ENCODE data around the gene SCYGR7. TPM values are rescaled to one million over a fixed set of nuclear protein-coding genes. Genes with fewer than 3 reads are reported as not detected.
"Not testable (repeated sequence)": the region's sequence is repeated elsewhere in the genome, so short reads cannot be mapped to it uniquely, and the experiment has no call there.

SCYGR7 gene
- total RNA-seq, 4 donors from 2014 or later, result not detected

DNA sequence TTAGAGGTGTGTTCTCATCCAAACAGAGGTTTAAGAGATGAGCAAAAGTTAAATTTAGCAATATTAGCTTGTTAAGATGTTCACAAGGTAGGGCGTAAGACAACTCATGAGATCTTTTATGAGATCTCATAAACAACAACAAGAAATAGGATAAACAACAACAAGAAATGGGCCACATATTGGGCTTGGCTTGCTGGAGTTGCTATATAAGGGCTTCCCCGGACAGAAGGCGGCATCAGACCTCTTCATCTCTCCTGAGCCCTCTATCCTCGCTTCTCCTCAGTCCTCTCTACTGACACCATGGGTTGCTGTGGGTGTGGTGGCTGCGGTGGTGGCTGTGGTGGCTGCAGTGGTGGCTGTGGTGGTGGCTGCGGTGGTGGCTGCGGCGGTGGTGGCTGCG lies 17.5 kb downstream of the SCYGR7 start, which contains the start of gene SCYGR8:
SCYGR8 (plus strand) TSS at position 301 of the 400 bp plus-strand sequence; CDS start at position 301, 0 bp downstream.
- Histone ChIP-seq H3K27me3 (no peaks in the 10 kb centered on the region), H3K4me1 (no peaks in the 10 kb centered on the region), H3K36me3 (no peaks in the 10 kb centered on the region), H3K27ac (no peak within 1 kb of the TSS), H3K9me3 (no peaks in the 10 kb centered on the region), H3K4me3 (no peak within 1 kb of the TSS)
- in situ Hi-C loops (cut with MboI; ENCODE audit: low sequenced_read_pairs in 4 of 4) (no loop called here), intact Hi-C loops (cut with DNase I; ENCODE audit: low total_unique reads) (no loop called here)
- no peak for DNase-seq
- no peak for ATAC-seq
- no peak for TF ChIP-seq POLR2A (IDR thresholded peaks at IDR 0.05)
- TF ChIP-seq, protein P1, sequence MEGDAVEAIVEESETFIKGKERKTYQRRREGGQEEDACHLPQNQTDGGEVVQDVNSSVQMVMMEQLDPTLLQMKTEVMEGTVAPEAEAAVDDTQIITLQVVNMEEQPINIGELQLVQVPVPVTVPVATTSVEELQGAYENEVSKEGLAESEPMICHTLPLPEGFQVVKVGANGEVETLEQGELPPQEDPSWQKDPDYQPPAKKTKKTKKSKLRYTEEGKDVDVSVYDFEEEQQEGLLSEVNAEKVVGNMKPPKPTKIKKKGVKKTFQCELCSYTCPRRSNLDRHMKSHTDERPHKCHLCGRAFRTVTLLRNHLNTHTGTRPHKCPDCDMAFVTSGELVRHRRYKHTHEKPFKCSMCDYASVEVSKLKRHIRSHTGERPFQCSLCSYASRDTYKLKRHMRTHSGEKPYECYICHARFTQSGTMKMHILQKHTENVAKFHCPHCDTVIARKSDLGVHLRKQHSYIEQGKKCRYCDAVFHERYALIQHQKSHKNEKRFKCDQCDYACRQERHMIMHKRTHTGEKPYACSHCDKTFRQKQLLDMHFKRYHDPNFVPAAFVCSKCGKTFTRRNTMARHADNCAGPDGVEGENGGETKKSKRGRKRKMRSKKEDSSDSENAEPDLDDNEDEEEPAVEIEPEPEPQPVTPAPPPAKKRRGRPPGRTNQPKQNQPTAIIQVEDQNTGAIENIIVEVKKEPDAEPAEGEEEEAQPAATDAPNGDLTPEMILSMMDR (IDR thresholded peaks at IDR 0.05 in 4 of 5, conservative IDR thresholded peaks at IDR 0.05 in 1 of 5), result no peak

DNA sequence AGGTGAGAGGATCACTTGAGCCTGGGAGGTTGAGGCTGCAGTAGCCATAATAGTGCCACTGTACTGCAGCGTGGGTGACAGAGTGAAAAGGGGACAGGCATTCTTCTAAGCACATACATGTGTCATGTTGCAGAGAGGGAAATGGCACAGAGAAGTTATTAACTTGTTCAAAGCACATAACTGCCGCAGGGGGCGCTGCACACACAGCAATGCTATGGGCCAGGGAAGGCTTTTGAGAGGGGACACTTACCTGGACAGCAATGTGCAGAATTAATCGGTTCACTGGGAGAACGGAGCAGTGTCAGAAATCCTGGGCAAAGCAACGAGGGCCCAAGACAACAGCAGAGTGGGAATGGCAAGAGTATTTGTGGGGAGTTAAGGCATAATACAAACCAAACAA lies 19.9 kb downstream of the SCYGR7 start:
- DNase-seq, result no peak
- Histone ChIP-seq H3K27me3 (no peaks in the 10 kb centered on the region), H3K4me1 (no peaks in the 10 kb centered on the region), H3K9me3 (no peaks in the 10 kb centered on the region), H3K4me3 (no peak overlapping the region), H3K36me3 (no peaks in the 10 kb centered on the region), H3K27ac (no peak overlapping the region)
- no peak for ATAC-seq
- in situ Hi-C loops (cut with MboI; ENCODE audit: low sequenced_read_pairs in 4 of 4), result no loop called here
- intact Hi-C loops (cut with DNase I; ENCODE audit: low total_unique reads), result no loop called here
- TF ChIP-seq POLR2A (IDR thresholded peaks at IDR 0.05), result no peak
- TF ChIP-seq, protein P1 (IDR thresholded peaks at IDR 0.05 in 4 of 5, conservative IDR thresholded peaks at IDR 0.05 in 1 of 5), result no peak

DNA sequence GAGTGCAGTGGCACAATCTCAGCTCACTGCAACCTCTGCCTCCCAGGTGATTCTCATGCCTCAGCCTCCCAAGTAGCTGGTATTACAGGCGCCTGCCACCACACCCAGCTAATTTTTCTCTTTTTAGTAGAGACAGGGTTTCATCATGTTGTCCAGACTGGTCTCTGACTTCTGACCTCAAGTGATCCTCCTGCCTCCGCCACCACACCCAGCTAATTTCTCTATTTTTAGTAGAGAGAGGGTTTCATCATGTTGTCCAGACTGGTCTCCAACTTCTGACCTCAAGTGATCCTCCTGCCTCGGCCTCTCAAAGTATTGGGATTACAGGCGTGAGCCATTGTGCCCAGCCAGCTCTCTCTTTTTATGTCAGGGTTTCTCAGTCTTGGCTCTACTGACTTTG lies 28.1 kb downstream of the SCYGR7 start:
- ATAC-seq; H3K4me3 ChIP-seq; H3K27me3 ChIP-seq; H3K27ac ChIP-seq; H3K4me1 ChIP-seq; H3K36me3 ChIP-seq; intact Hi-C loops (cut with DNase I; ENCODE audit: low total_unique reads); DNase-seq; H3K9me3 ChIP-seq: not testable (repeated sequence)
- in situ Hi-C loops (cut with MboI; ENCODE audit: low sequenced_read_pairs in 4 of 4), result loop anchor here in 2 of 4 donors (25.0 kb wide), 2 partner anchors 269 to 294 kb away; partner anchors contain the start of gene AGFG1 (in 1 of the 2)

DNA sequence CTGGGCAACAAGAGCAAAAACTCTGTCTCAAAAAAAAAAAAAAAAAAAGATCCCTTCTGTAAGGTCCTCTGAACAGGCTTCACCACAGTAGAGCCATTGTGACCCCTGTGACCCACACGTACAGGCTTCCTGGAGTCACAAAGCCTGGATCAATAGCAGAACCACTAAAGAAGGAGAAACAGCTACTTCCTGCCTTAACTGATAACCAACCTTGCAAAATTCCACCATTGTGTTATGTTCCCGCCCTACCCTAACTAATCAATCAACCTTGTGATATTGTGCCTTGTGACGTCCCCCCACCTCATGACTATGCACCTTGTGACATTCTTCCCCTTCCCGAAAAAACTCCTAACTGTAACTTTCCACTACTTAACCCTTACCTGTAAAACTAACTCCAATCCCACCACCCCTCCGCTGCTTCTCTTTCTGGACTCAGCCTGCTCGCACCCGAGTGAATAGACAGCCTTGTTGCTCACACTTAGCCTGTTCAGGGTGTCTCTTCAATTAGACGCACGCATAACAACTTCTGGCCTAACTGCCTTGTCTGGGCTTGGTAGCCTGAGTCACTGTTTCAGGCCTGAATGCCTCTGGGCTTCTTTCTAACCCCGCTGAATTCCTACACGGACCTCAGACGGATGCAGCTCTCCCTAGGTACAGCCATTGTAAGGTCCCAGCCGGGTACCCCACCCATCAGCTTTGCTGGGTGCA lies 31.4 kb downstream of the SCYGR7 start:
- no peaks in the 10 kb centered on the region for H3K27me3 ChIP-seq
- no peak overlapping the region for H3K27ac ChIP-seq
- no peak for ATAC-seq
- no peak overlapping the region for H3K4me3 ChIP-seq
- no peaks in the 10 kb centered on the region for H3K36me3 ChIP-seq
- no peaks in the 10 kb centered on the region for H3K4me1 ChIP-seq
- intact Hi-C loops (cut with DNase I; ENCODE audit: low total_unique reads) (no loop called here), in situ Hi-C loops (cut with MboI; ENCODE audit: low sequenced_read_pairs in 4 of 4) (loop anchor here (10.0 to 25.0 kb wide), 6 partner anchors 95 to 355 kb away; partner anchors contain the start of genes AGFG1 (in 1 of the 4) and SCYGR5 (in 1 of the 4))
- DNase-seq, result no peak
- no peak for TF ChIP-seq POLR2A (IDR thresholded peaks at IDR 0.05)
- TF ChIP-seq, protein P1 (IDR thresholded peaks at IDR 0.05 in 4 of 5, conservative IDR thresholded peaks at IDR 0.05 in 1 of 5), result no peak
- H3K9me3 ChIP-seq, result no peaks in the 10 kb centered on the region

DNA sequence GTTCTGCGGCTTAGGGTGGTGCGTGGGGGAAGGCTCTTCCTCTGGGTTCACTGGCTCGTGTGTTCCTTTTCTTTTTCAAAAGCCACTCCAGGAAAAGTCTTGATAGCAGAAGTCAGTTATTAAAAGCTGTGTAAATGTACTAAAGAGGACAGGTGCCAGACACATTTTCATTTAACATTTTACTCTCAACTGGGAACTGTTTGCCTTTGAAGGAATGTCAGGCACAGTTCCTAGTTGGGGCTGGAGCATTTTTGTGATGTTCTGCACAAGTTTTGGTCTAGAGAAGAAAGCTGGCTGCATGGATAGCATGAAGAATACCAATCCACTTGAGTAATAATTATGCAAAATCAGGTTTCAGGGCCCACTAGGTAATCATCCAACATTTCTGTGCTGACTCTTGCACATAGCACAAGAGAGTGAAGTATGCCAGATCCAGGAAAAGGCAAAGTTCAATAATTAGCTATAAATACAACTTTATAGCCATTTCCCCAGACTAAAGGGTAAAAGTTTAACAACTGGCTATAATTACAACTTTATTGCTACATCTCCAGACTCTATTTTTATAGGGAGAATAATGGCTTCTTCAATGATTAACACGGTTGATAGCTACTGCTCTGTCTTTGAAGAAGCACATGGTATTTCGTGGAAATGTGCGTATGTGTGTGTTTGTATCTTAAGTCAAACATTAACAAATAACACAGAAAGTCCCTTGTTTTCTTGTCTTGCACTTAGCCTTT lies 33.8 kb downstream of the SCYGR7 start:
- no peaks in the 10 kb centered on the region for H3K4me1 ChIP-seq
- in situ Hi-C loops (cut with MboI; ENCODE audit: low sequenced_read_pairs in 4 of 4) (loop anchor here (10.0 to 25.0 kb wide), 6 partner anchors 97 to 357 kb away; partner anchors contain the start of genes AGFG1 (in 1 of the 4) and SCYGR5 (in 1 of the 4)), intact Hi-C loops (cut with DNase I; ENCODE audit: low total_unique reads) (no loop called here)
- no peak for ATAC-seq
- no peaks in the 10 kb centered on the region for H3K36me3 ChIP-seq
- no peak for TF ChIP-seq POLR2A (IDR thresholded peaks at IDR 0.05)
- TF ChIP-seq, protein P1 (IDR thresholded peaks at IDR 0.05 in 4 of 5, conservative IDR thresholded peaks at IDR 0.05 in 1 of 5), result no peak
- no peaks in the 10 kb centered on the region for H3K9me3 ChIP-seq
- no peak for DNase-seq
- no peak overlapping the region for H3K4me3 ChIP-seq
- no peak overlapping the region for H3K27ac ChIP-seq
- H3K27me3 ChIP-seq, result no peaks in the 10 kb centered on the region

All from gastrocnemius medialis (tissue), 4 donors.